GM19438 (cell line): ENCODE data around the gene SLCO4A1.

Experiments
- ATAC-seq: cut with Tn5 transposase; IDR thresholded peaks from one replicate; pipeline ENCODE4 v1.9.1; 2021; ENCODE audit warnings: low read depth; ENCODE audit not compliant: unreplicated experiment

Gene SLCO4A1

DNA sequence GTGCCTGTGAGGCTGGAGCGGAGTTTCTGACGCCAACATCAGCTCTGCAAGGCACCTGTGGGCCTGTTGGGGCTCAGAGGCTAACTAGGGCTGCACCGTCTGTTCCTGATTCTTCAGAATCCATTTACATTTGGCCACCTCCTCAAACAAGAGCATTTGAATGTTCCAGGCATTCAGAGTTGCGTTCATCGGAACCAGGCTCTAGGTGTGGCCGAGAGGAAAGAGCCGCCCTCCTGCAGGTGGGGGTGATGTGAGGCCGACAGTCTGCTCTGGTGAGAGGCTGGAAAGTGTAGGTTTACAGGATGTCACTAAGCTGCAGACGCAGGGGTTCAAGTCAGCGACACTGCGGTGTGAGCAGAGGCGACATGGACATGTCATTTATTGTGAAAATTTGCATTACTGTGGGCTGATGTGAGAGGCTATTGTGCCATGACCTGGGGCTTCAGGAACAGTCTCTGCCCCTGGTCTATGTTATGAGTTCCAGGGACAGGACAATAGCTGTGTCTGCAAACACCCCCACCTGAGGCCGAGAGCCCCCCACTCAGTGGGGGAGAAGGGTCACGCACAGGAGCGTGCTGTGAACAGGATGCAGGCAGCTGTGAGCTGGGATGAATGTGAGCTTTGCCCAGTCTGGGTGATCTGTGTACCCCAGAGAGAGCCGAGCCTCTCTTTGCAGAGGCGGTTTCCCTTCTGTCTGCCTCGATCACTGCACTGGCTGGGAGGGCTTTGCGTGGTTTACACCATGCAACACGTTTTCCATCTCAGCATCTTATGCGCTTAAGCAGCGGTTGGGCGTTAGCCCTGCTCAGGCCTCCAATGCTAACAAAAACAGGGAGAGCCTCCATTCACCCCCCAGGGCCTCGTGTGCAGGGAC is 21.1 kb downstream of the SLCO4A1 start:
- ATAC-seq, result no peak

- no peak for ATAC-seq
Measured at GRCh38 chr20:62664019-62664971, 22.0 kb downstream of the SLCO4A1 start.

DNA sequence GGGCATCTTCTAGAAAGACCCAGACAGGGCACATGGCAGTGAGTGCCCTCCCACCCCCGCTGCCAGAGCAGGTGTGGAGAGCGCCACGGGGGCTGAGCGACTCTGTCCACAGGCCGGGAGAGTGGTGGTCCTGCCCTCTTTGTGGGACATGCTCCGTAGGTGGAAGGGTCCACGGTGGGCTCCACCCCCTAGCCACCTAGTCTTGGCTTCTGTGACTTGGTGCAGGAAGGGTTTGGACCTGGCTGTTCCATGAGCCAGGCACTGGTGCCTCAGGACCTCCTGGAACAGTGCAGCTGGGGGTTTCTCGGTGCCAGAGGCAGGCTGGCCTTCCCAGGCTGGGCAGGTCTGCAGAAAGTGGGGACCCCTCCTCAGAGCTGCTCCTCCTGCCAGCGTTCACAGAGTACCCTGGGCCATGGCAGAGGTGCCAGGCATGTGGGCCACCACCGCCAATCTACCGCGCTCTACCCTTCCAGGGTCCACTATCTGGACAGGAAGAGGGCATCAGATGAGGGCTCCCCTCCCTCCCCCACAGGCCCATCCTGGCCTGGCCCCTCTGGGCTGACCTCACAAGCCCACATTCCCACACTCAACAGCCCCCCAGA is 23.0 kb downstream of the SLCO4A1 start:
- no peak for ATAC-seq

DNA sequence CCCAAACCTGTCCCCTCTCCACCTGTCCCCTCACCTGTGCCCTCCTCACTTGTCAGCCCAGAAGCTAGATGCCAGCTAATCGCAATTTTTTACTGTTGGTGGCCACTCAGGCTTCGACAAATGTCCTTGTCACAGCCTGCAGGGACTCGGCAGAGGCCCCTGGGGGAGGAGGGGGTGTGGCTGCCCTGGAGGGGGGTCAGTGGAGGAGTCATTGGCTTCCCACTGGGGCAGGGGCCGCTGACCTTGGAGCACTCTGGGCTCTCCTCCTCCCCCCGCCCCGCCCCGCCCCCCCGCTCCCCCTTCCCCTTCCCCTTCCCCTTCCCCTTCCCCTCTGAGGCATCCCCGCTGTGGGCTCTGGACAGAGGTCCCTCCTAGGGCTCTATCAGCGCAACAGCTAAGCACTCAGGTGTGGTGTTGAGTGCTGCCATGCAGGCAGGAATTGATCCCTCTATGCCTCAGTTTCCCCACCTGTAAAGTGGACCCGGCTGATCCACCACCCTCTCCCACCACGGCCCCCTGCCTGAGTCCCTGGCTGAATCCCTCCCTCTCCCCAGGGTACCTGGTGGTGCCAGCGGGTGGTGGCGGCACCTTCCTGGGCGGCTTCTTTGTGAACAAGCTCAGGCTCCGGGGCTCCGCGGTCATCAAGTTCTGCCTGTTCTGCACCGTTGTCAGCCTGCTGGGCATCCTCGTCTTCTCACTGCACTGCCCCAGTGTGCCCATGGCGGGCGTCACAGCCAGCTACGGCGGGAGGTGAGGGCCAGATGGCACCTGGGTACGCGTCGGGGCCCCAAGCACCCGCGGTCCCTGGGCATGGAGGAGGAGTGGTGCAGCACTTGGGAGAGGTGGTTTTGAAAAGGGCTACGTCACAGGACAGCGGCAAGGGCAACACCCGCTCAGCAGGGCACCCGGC is 23.8 kb downstream of the SLCO4A1 start:
- no peak for ATAC-seq

- no peak for ATAC-seq
Measured at GRCh38 chr20:62666736-62667529, 24.6 kb downstream of the SLCO4A1 start.

GRCh38 chr20:62667530-62668440 is 25.5 kb downstream of the SLCO4A1 start:
- ATAC-seq, result no peak

DNA sequence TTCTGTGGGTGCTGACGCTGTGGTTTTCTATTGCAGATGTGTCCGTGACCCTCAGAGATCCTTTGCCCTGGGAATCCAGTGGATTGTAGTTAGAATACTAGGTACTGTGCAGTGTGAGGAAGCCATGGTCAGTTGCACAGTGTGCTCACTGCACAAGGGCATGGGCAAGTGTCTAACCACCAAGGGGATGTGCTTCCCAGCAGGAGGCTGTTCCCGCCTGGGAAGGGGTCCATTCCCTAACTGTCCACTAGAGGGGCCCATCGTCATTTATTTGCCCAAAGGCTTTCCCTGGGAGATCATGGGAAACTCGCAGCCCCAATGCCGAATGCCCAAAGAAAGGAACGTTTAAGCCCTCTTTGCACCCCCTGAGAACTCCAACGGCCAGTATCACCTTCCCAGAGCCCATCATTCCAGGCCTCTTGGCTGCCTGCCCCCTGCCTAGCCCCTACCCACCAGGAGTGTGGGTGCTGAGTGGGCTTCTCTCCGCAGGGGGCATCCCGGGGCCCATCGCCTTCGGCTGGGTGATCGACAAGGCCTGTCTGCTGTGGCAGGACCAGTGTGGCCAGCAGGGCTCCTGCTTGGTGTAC is 26.2 kb downstream of the SLCO4A1 start:
- no peak for ATAC-seq

- ATAC-seq, result no peak
Measured at GRCh38 chr20:62669249-62669648, 26.9 kb downstream of the SLCO4A1 start.

GRCh38 chr20:62670156-62670555 is 27.9 kb downstream of the SLCO4A1 start:
- no peak for ATAC-seq

- no peak for ATAC-seq
Measured at GRCh38 chr20:62670998-62671397, 28.7 kb downstream of the SLCO4A1 start.

DNA sequence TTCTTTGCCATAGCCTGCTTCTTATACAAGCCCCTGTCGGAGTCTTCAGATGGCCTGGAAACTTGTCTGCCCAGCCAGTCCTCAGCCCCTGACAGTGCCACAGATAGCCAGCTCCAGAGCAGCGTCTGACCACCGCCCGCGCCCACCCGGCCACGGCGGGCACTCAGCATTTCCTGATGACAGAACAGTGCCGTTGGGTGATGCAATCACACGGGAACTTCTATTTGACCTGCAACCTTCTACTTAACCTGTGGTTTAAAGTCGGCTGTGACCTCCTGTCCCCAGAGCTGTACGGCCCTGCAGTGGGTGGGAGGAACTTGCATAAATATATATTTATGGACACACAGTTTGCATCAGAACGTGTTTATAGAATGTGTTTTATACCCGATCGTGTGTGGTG is 29.5 kb downstream of the SLCO4A1 start:
- no peak for ATAC-seq

DNA sequence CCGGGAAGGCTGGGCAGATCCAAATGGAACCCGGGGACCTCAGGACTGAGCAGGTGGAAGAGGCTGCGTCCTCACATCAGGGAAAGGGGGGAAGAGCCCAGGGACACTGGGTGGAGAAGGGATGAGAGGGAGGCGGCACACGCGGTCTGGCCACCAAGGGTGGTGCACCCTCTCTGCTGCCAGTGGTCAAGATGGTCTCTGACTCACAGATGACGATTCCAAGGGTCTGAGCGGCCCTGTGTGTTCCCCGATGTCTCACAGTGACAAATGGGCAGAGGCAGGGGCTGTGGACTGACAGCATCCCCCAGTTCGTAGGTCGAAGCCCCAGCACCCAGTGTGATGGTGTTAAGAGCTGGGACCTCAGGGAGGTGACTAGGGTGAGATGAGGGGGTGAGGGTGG is 32.1 kb downstream of the SLCO4A1 start:
- no peak for ATAC-seq

- no peak for ATAC-seq
Measured at GRCh38 chr20:62675156-62675876, 33.0 kb downstream of the SLCO4A1 start.

- no peak for ATAC-seq
Measured at GRCh38 chr20:62675877-62676260, 33.6 kb downstream of the SLCO4A1 start.

- no peak for ATAC-seq
Measured at GRCh38 chr20:62676976-62677375, 34.7 kb downstream of the SLCO4A1 start.

DNA sequence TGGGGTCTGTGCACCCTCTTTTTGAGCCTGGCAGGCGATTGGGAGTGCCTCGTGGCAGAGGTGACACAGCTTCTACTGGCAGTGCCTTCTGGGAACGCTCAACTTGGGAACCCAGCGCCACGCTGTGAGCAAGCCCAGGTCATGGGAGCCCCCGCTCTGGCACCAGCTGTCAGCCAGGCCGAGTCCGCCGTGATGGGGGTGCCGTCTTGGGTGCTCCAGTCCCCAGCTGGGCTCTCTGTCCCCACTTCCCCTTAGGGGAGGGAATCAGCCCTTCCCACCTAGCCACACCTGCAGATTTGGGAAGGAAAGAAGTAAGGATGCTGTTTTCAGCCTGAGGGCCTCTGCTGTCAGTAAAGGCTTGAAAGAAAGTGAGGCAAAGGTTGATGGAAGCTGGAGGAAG is 35.4 kb downstream of the SLCO4A1 start:
- ATAC-seq, result no peak

- ATAC-seq, result no peak
Measured at GRCh38 chr20:62678553-62678952, 36.2 kb downstream of the SLCO4A1 start.
